Stimulated activated CD8-positive, alpha-beta memory T cell treated with anti-CD3 and anti-CD28 coated beads, Interleukin-12 subunit alpha, Interleukin-12 subunit beta, amount 100 ng/mL, for 4 hours (primary cell): ENCODE measurements around the gene SPON2.
A peak's percentile ranks its signal among the peaks of the same experiment; 100 is the strongest.
"Not testable (repeated sequence)": the region's sequence is repeated elsewhere in the genome, so short reads cannot be mapped to it uniquely, and the experiment has no call there.

ENCODE experiments used
- DNase-seq: peaks from one replicate; pipeline ENCODE4 v3.0.0-alpha.2; 2020; ENCODE audit warnings: low read depth

SPON2 gene

DNA sequence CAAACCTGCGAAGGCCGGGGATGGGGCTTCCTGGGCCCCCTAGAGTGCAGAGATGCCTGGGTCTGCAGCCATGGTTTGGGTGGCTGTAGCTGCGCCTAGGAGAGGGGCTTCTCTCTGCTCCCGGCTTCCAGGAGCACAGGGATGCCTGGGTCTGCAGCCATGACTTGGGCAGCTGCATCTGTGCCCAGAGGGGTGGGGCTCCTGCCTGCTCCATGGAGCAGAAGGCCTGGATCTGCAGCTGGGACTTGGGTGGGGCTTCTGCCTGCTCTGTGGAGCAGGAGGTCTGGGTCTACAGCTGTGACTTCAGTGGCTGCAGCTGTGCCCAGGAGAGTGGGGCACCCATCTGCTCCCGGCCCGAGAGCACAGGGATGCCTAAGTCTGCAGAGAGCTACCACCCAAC lies 20.8 kb downstream of the SPON2 start:
- DNase-seq: no peak

DNA sequence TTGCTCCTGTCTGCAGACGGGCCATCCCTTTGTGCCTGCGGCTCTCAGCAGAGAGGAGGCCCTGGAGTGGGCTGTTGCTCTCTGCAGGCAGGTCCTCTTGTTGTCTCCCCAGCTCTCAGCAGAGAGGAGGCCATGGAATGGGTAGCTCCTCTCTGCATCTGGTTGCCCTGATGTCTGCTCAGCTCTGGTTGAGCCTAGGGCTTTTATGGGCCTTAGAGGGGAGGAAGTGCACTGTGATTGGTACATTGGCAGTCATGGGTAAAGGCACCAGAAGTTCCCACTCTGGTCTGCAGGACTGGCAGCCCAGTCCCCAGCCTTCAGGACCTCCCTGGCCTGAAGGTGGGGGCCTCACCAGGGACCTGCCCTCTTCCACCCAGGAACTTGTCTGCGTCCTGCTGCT lies 21.5 kb downstream of the SPON2 start:
- no peak for DNase-seq

DNA sequence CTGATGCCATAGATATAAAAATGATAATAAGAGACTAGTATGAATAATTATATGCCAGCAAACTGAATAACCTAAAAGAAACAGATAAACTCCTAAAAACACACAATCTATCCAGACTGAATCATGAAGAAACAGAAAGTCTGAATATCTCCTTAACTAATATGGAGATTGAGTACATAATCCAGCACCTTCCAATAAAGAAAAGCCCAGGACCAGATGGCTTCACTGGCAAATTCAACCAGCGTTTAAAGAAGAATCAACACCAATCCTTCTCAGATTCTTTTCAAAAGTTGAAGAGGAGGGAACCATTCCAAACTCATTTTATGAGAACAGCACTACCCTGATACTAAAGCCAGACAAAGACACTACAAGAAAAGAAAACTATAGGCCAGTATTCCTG lies 32.5 kb downstream of the SPON2 start:
- no peak for DNase-seq

DNA sequence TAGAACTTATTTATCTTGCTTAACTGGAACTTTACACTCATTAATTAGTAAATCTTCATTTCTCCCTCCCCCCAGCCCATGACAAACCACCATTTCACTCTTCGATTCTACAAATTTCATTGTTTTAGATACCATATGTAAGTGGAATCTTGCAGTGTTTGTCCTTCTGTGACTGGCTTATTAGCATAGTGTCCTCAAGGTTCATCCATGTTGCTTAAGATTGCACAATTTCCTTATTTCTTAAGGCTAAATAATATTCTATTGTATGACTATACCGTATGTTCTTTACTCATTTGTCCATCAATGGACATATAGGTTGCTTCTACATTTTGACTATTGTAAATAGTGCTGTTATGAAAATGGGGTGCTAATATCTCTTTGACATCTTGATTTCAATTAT lies 34.5 kb downstream of the SPON2 start:
- DNase-seq: no peak

DNA sequence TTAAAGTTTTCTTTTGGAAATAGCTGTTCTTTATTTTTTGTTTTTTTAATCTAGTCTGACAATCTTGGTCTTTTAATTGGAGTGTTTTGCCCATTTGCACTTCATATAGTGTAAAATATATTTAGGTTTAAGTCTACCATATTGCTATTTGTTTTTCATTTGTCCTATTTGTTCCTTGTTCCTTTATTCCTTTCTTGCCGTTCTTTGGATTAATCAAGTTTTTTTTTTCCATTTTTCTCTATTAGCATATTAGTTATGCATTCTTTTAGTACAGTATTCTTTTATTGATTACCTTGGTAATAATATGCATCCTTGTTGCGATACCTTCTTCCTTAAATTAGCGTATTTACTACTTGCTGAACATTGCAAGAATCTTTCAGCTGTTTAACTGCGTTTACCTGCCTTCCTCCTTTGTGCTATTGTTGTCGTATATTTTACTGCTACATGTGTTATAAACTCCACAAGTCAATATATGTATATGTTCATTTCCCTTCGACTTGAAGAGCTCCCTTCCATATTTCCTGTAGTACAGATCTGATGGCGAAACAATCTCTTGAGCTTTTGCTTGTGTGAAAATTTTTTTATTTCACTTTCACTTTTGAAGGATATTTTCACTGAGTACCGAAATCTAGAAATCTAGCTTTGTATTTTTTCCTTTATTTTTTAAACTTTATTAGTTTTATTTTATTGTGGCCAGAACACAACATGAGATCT lies 35.2 kb downstream of the SPON2 start:
- DNase-seq: no peak

DNA sequence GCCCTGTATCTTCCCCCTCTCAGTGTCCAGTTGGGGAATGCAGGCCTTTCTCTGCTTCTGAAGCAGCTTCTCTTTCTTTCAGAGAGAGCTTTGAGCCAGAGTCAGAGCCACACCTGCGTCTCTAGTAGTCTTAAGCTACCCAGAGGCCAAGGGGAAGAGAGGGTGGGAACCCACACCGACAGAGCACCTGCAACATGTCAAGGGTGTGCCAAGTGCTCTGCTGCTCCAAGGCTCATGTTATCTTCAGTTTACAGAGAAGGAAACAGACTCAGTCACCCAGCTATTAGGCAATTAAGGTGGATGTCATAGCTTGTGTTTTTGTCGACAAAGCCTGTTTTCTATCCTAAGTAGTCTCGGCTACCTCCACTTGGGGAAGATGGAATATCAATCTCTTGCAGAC lies 36.3 kb downstream of the SPON2 start:
- no peak for DNase-seq

DNA sequence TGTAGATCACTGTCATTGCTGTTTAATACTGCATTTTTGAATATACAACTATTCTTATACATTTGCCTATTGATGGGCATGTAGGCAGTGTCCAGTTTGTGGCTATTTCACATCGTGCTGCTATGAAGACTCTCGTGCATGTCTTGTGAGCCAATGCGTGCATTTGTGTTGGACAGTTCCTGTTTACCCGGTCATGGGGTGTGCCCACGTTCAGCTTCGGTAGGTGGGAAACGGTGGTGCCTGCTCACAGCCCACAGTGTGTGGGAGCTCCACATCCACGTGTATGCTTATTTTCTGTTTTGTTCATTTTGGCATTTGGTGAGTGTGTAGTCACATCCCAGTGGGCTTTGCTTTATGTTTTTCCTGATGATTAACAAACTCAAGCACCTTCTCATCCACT lies 39.4 kb downstream of the SPON2 start:
- DNase-seq: no peak

DNA sequence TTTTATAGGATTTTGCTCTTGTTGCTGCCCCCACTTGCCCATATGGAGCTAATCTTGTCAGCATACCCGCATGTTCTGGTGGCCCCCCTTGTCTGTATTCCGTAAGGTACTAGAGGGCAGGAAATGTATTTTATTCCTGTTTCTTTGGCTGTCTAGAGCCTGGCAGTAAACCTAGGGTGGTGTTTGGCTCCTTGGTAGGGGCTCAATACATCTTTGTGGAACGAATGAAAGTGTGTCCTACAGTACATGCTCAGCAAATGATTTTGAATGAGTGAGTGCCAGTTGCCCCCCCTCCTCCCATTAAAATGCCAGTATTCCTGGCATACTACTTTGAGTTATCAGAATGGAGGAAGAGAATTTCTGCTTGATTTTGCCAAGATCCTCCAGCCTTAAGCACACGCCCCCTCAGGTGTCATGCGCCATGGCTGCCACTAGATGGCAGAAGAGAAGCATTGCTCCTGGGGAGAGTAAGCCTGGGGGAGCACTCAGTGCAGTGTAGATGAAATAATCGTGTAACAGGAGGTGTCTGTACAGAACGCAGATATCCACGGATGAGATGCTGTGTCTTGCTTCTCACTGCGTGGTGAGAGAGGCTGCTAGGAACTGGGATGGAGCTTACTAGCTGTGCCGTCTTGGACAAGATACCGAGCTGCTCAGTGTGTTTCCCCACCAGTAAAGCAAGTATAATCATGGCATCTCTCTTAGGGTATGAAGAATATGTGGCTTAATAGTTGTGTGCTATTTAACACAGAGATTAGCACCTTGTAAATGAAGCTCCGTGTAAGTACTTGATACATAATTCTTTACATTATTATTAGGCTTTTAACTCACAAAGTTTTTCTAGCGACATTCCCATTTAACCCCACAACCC lies 41.8 kb downstream of the SPON2 start:
- DNase-seq: peak; percentile 53

DNA sequence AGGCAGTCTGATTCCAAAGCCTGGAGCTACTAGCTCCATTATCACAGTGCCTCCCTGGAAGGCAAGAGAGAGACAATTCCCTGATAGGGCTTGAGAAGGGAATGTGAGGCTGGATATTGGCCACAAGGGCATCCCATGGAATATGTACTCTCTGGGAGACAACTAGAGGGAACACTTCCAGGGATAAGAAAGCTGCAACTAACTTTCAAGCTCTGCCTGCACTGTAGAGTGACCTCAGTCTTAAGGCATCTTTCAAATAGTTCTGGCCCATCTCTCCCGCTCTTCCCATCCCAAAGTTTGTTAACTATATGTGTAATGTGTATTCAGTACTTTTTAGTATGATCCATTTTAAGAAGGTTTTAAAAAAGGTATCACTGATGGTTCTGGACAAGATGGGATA lies 45.9 kb downstream of the SPON2 start:
- no peak for DNase-seq

DNA sequence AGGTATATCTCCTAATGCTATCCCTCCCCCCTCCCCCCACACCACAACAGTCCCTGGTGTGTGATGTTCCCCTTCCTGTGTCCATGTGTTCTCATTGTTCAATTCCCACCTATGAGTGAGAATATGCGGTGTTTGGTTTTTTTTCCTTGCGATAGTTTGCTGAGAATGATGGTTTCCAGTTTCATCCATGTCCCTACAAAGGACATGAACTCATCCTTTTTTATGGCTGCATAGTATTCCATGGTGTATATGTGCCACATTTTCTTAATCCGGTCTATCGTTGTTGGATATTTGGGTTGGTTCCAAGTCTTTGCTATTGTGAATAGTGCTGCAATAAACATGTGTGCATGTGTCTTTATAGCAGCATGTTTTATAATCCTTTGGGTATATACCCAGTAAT lies 46.9 kb downstream of the SPON2 start:
- not testable (repeated sequence) for DNase-seq

DNA sequence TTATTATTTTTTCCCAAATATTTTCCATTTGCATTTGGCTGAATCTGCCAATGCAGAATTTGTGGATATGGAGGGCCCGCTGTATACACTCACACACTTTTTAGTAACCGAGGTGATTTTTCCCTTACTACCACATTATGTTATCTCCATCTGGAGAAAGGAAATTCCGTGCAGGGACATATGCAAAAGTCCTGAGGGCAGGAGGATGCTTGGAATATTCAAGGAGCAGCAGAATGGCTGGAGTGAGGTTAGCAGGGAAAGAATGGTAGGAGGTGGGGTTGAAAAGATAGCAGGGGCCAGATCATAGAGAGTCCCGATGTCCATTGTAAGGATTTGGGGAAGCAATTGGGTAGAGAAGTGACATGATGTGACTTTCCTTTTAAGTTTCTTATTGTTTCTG lies 47.6 kb downstream of the SPON2 start:
- no peak for DNase-seq

DNA sequence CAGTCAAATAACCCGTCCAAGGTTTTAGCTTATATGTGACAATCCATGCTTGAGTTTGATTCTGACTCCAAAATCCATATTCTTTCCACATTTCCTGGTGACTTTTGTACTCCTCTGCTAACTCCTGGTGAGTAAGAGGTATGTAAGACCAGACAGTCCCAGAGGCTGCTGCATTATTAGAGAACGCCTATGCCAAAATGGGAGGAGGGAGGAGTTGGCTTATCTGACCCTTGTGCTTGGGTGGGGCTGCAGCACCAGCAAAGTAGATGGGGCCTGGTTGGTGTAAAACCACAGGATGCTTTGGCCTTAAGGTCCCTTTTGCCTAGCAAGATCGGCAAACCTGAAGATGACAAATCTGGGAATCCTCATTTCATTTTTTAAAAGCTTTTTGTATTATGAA lies 49.9 kb downstream of the SPON2 start:
- DNase-seq: no peak
